Amniotic stem cell (primary cell): ENCODE measurements around the gene KIF3B.
"Not testable (repeated sequence)": the region's sequence is repeated elsewhere in the genome, so short reads cannot be mapped to it uniquely, and the experiment has no call there.

Experiments
- DNase-seq: peaks from one replicate; lab custom pipeline; 2025; lab: John Stamatoyannopoulos, UW

The KIF3B gene

GRCh38 chr20:32248043-32248442 is 29.4 kb upstream of the KIF3B start:
- DNase-seq: no peak

DNA sequence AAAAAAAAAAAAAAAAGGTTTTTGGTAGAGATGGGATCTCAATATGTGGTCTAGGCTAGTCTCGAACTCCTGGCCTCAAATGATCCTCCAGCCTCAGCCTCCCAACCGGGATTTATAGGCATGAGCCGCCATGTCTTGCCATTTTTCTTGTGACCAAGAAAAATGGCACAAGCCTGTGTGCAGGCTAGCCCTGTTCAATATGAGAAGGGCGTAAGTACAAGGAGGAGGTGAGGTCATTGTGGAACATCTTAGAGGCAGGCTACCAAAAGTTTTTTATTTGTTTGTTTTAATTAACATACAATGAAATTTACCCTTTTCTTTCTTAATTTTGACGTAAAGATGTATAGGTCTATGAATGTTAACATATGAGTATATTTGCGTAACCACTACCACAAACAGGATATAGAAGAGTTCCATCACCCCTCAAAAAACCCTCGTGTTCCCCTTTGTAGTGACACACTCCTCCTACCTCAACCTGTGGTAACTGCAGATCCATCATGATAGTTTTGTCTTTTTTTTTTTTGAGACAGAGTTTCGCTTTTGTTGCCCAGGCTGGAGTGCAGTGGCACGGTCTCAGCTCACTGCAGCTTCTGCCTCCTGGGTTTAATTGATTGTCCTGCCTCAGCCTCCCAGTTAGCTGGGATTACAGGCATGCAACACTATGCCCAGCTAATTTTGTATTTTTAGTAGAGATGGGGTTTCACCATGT is 28.3 kb upstream of the KIF3B start:
- DNase-seq: no peak

- no peak for DNase-seq
Measured at GRCh38 chr20:32251470-32251869, 26.0 kb upstream of the KIF3B start.

DNA sequence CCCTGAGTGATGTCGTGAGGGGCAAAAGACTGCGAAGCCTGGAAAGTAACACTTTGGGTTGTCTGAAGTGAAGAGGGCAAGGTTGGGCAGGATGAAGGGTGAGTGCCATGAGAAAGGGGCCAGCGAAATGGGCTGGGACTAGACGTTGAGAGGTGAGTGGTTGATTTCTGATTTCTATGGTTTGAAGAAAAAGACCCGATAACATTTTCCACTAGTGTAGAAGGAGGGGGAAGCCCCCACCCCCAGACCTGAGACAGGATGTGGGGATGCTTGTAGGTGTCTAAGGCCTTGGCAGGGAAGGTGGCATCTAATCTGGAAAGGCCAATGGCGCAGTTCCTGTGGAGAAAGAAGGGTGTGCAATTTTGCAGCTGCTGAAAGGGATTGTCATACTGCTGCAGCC is 25.3 kb upstream of the KIF3B start:
- DNase-seq: no peak

DNA sequence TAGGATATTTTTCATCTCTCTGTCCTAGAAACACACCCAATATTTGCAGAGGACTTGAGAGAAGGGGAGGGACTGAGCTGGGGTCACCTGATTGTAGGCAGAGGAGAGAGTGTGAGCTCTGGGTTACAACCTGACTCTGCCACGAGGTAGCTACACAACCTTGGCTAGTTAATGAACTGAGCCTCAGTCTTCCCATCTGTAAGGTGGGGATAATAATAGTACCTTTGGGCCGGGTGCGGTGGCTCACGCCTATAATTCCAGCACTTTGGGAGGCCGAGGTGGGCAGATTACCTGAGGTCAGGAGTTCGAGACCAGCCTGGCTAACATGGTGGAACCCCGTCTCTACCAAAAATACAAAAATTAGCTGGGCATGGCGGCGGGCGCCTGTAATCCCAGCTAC is 16.5 kb upstream of the KIF3B start:
- not testable (repeated sequence) for DNase-seq

DNA sequence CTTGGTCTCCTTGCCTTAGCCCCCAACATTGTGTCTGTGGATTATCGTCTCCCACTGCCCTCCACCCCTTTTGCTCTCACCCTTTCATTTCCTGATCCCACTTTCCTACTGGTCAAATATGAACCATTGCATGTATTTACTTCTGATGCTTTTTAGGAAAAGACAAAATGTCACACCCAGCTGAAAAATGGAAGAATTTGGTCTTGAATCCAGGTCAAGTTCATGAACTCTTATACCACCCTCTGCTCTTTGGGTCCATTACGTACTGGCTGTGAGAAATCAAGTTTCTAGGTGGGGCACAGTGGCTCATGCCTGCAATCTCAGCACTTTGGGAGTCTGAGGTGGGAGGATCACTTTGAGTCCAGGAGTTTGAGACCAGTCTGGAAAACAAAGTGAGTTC is 15.8 kb upstream of the KIF3B start:
- no peak for DNase-seq

- no peak for DNase-seq
Measured at GRCh38 chr20:32263398-32263954, 14.0 kb upstream of the KIF3B start.

DNA sequence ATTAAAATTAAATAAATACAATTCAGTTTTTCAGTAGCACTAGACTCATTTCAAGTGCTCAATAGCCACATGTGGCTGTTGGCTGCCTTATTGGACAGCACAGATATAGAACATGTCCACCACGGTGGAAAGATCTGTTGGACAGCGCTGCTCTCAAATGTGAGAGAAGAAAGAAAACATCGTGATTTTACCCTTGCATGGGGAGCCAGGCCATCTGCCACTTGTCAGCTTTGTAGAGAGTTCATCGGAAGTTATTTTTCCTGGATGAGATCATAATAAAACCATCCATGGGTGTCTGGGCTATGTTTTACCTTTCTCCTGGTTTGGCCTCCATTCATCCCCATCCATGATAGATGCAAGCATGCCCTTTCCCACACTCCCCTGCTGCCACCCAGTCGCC is 5.8 kb upstream of the KIF3B start:
- no peak for DNase-seq

DNA sequence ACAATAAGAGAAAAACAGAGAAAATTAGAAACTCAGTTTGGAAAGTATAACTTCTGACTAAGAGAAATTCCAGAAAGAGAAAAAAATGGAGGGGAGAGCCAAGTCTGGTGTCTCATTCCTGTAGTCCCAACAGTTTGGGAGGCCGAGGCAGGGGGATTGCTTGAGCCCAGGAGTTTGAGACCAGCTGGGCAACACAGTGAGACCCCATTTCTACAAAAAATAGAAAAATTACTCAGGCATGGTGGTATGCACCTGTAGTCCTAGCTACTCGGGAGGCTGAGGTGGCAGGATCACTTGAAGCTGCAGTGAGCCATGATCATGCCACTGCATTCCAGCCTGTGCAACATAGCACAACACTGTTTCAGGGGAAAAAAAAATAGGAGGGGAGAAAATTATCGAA is 3.1 kb upstream of the KIF3B start:
- no peak for DNase-seq

- not testable (repeated sequence) for DNase-seq
Measured at GRCh38 chr20:32275163-32275562, 2.3 kb upstream of the KIF3B start.

DNA sequence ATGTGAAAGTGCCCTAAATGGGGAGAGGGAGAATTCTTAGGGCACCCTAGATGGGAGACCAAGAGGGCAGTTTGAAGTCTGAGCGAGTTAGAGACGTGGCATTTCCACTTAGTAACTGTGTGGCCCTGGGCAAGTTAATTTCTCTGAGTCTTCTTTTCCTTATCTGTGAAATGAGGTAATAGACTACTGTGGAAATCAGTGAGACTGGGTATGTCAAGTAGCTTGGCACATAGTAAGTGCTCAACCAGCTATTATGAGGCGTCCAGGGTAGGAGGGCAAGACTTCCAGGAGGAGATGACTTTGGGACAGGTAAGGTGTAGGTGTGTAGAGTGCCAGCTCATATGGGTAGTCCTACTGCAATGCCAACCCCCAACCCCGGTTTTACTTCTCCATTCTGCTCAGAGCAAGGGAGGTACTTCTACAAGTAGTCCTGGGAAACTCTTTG is 770 bp downstream of the KIF3B start:
- DNase-seq: no peak

GRCh38 chr20:32281711-32282110 is 4.3 kb downstream of the KIF3B start:
- no peak for DNase-seq

DNA sequence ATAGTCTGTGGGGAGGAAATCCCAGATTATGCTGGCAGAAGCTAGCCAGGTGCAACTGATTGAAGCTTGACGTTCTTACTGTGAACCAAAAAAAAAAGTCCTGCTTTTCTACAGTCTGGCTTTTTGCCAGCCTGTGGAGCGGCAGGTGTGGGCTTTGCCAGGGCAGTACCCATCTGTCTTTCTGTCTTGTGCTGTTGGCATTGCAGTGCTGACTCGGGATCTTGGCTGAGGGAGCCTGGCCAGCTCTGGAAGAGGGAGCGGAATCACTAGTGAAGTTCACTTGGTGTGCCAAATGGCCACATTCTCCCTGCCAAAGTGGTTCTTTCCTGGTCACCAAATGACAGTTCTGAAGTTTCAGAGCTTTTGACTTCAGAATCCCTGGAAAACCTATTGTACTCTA is 5.0 kb downstream of the KIF3B start:
- DNase-seq: no peak

DNA sequence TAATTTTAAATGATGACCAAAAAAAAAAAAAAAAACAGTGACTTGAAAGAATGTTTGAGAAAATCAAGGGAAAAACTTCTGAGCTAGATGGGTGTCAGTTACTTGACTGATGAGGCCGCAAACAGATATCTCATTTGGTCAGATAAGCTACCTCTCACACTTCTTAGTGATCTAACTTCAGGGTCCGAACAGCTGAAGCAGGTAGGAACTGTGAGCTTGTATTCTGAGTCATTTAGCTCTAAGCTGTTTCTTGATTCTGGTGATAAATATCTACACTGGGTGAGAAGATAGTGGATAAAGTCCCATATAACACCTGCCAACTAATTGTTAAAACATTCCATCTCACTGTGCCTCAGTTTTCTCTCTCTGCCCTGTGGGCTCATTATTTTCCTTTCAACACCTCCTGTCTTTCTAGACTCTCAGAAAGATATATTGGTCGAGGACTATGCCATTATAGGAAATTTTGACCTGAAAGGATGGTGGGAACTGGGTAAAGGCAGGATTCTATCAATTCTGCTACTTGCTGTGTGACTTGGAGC is 7.7 kb downstream of the KIF3B start:
- DNase-seq: no peak

- DNase-seq: no peak
Measured at GRCh38 chr20:32285621-32286371, 8.3 kb downstream of the KIF3B start.

- no peak for DNase-seq
Measured at GRCh38 chr20:32287231-32287638, 9.8 kb downstream of the KIF3B start.

DNA sequence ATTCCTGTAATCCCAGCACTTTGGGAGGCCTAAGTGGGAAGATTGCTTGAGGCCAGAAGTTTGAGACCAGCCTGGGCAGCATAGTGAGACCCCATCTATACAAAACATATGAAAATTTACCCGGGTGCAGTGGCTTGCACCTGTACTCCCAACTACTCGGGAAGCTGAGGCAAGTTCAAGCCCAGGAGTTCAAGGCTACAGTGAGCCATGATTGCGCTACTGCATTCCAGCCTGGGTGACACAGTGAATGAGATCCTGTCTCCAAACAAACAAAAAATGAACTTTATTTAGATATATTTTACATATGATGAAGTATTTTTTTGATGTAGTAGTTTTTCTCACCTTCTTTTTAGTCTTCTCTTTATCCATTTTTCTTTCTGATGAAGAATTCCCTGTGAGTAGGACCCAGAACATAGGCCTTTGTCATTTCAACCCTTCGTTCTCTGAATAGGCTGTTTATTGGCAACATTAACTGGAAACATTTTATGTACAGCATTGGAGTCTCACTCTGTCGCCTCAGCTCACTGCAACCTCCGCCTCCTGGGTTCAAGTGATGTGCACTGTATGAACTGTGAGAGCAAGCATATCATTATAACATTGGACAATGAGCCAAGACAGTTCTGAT is 10.9 kb downstream of the KIF3B start:
- no peak for DNase-seq

DNA sequence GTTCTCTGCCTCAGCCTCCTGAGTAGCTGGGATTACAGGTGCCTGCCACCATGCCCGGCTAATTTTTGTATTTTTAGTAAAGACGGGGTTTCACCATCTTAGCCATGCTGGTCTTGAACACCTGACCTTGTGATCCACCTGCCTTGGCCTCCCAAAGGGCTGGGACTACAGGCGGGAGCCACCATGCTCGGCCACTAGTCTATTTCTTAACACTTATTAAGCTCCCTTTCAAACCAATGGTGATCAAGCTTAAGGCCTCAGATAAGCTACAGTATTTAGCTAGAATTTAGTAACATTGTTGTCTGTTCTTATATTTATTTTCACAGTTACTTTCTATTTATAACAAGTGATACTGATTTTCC is 11.8 kb downstream of the KIF3B start:
- DNase-seq: not testable (repeated sequence)

- DNase-seq: no peak
Measured at GRCh38 chr20:32289661-32290431, 12.4 kb downstream of the KIF3B start.

- DNase-seq: no peak
Measured at GRCh38 chr20:32291166-32291565, 13.7 kb downstream of the KIF3B start.

GRCh38 chr20:32292548-32292947 is 15.1 kb downstream of the KIF3B start:
- DNase-seq: no peak

GRCh38 chr20:32294071-32294470 is 16.6 kb downstream of the KIF3B start:
- DNase-seq: no peak
